ENCODE results near the gene PLXNA4.

DNA sequence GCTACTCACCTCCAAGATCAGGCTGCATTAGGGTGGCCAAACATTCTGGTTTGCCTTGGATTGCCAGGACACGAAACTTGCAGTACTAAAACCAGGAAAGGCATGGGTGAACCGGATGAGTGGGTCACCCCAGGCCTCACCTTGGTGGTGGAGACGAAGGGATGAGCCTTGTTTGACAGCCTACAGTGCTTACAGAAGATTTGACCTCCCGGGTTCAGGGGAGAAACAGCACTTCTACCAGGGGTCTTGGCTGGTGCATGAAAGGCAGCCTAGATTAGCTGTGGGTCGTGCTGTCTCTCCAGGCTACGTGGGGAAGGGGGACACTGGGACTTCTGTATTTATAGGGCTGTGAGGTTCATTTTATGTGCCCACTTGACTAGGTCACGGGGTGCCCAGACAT is 469.8 kb downstream of the PLXNA4 start:
- no peak for TF ChIP-seq ZBTB7A (IDR thresholded peaks at IDR 0.05; ENCODE audit: borderline replicate concordance, control insufficient read depth, low read depth, low read length)
- no peak for TF ChIP-seq TCF7L2 (IDR thresholded peaks at IDR 0.05; ENCODE audit: low read depth, low read length)
- TF ChIP-seq HOMEZ (CRISPR knock-in tag; IDR thresholded peaks at IDR 0.05): no peak
- no peak for TF ChIP-seq GTF2F1 (IDR thresholded peaks at IDR 0.05; ENCODE audit: low read depth, low read length)
- TF ChIP-seq MXI1 (IDR thresholded peaks at IDR 0.05; ENCODE audit: low read depth, low read length): no peak
- no peak for TF ChIP-seq PHF8 (IDR thresholded peaks at IDR 0.05; ENCODE audit: borderline replicate concordance, low read length)
- no peak for TF ChIP-seq FOSL1 (tag; conservative IDR thresholded peaks at IDR 0.05)
- TF ChIP-seq, protein P1, sequence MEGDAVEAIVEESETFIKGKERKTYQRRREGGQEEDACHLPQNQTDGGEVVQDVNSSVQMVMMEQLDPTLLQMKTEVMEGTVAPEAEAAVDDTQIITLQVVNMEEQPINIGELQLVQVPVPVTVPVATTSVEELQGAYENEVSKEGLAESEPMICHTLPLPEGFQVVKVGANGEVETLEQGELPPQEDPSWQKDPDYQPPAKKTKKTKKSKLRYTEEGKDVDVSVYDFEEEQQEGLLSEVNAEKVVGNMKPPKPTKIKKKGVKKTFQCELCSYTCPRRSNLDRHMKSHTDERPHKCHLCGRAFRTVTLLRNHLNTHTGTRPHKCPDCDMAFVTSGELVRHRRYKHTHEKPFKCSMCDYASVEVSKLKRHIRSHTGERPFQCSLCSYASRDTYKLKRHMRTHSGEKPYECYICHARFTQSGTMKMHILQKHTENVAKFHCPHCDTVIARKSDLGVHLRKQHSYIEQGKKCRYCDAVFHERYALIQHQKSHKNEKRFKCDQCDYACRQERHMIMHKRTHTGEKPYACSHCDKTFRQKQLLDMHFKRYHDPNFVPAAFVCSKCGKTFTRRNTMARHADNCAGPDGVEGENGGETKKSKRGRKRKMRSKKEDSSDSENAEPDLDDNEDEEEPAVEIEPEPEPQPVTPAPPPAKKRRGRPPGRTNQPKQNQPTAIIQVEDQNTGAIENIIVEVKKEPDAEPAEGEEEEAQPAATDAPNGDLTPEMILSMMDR (IDR thresholded peaks at IDR 0.05 in 2 of 3, conservative IDR thresholded peaks at IDR 0.05 in 1 of 3; ENCODE audit: insufficient read depth in 2 of 3, low read depth in 1 of 3, low read length in 3 of 3): no peak
- no peak for TF ChIP-seq TAF1 (IDR thresholded peaks at IDR 0.05; ENCODE audit: control insufficient read depth, extremely low read depth, insufficient read depth, low read length, severe bottlenecking)
- no peak for TF ChIP-seq ZNF121 (CRISPR knock-in tag; conservative IDR thresholded peaks at IDR 0.05)
- no peak for TF ChIP-seq EP300 (IDR thresholded peaks at IDR 0.05; ENCODE audit: low read length)
- no peak for TF ChIP-seq FOXM1 (IDR thresholded peaks at IDR 0.05; ENCODE audit: low read depth)
- TF ChIP-seq FOXM1 (CRISPR knock-in tag; IDR thresholded peaks at IDR 0.05; ENCODE audit: low read depth): no peak
- no peak for TF ChIP-seq BRCA1 (IDR thresholded peaks at IDR 0.05)
- TF ChIP-seq BRCA1 (CRISPR knock-in tag; IDR thresholded peaks at IDR 0.05): no peak
